GM19372 (cell line): ENCODE results near the gene C1orf115.
"Not testable (repeated sequence)": the region's sequence is repeated elsewhere in the genome, so short reads cannot be mapped to it uniquely, and the experiment has no call there.

Source experiments
- ATAC-seq: cut with Tn5 transposase; IDR thresholded peaks from one replicate; pipeline ENCODE4 v1.9.1; 2021; ENCODE audit warnings: mild to moderate bottlenecking, low read depth, moderate library complexity; ENCODE audit not compliant: unreplicated experiment

C1orf115 gene, protein sequence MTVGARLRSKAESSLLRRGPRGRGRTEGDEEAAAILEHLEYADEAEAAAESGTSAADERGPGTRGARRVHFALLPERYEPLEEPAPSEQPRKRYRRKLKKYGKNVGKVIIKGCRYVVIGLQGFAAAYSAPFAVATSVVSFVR

DNA sequence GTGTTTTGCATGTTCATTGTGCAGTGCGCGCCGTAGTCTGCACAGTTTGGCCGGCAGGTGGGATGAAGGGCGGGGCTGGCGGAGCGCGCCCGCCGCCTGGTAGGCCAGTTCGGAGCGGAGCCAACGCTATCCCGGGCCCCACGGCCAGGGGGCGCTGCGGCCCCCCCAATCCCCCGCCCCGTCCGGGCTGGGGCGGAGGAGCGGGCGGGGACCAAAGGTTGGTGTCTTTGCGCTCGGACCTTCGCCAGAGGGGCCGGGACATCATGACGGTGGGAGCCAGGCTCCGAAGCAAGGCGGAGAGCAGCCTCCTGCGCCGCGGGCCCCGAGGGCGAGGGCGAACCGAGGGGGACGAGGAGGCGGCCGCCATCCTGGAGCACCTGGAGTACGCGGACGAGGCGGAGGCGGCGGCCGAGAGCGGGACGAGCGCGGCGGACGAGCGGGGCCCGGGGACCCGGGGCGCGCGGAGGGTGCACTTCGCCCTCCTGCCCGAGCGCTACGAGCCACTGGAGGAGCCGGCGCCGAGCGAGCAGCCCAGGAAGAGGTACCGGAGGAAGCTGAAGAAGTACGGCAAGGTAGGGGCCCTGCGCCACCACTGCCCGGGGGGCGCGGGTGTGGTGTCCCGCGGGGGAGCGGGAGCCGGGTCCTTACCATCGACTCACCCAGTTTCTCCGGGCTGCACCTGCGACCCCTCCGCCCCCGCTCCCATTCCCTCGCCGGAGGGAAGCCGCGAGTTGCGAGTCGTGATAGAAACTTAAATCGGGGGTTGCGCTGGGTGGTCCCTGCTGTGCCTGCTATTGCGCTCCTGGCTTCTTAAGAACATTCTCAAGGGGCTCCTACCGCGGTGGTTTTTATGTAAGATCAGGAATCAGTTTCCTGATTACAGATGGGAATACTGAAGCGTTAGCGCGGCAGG lies at the start of gene C1orf115:
Gene C1orf115, plus strand, starts transcription at position 224 of the 913 bp plus-strand sequence. Its CDS starts 40 bp downstream, at position 264.
- peak; percentile 95 for ATAC-seq

GRCh38 chr1:220642285-220642684 lies 47.9 kb upstream of the C1orf115 start:
- no peak for ATAC-seq

GRCh38 chr1:220652995-220653394 lies 37.2 kb upstream of the C1orf115 start:
- no peak for ATAC-seq

GRCh38 chr1:220655509-220655908 lies 34.7 kb upstream of the C1orf115 start:
- peak; percentile 95 for ATAC-seq

GRCh38 chr1:220655961-220656740 lies 34.0 kb upstream of the C1orf115 start:
- ATAC-seq, result peak; percentile 16

DNA sequence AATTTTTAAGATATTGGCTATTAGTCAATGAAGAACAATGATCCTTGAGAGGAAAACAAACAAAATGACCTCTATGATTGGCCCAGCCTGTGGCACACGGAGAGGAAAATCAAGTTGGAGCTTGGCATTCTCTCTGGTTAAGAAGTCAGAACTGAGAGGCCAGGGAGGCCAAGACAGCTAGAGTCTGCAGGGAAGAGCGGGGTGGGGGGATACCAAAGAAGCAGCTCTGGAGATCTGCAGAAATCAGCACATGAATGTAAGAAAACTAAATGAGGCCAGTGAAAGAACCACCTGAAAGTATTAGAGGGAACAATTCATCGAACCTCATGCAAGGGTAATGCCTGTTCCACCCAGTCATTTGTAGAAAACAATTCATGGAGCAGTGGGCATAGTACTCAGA lies 23.8 kb upstream of the C1orf115 start:
- ATAC-seq, result no peak

- no peak for ATAC-seq
Observed at GRCh38 chr1:220669005-220669404, 21.2 kb upstream of the C1orf115 start.

GRCh38 chr1:220670365-220670764 lies 19.8 kb upstream of the C1orf115 start:
- no peak for ATAC-seq

DNA sequence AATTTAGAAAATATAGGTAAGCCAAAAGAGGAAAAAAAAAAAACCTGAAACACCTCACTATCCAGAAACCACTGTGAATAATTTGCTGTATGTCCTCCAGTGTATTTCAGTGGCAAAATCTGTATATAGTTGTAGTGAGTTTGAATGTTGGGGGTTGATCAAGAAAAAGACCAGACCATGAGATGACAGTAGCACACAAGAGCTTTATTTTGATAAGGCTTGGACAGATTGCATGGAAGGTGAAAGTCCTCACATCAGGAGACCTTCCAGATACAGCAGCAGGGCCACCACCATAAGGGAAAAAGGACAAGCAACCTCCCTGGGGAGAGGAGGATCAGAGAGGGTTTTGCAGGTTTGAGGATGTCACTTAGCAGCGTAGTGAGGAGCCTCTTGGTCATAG lies 16.2 kb upstream of the C1orf115 start:
- ATAC-seq, result no peak

- no peak for ATAC-seq
Observed at GRCh38 chr1:220677251-220677650, 12.9 kb upstream of the C1orf115 start.

GRCh38 chr1:220680085-220680687 lies 10.0 kb upstream of the C1orf115 start:
- ATAC-seq, result peak; percentile 95

DNA sequence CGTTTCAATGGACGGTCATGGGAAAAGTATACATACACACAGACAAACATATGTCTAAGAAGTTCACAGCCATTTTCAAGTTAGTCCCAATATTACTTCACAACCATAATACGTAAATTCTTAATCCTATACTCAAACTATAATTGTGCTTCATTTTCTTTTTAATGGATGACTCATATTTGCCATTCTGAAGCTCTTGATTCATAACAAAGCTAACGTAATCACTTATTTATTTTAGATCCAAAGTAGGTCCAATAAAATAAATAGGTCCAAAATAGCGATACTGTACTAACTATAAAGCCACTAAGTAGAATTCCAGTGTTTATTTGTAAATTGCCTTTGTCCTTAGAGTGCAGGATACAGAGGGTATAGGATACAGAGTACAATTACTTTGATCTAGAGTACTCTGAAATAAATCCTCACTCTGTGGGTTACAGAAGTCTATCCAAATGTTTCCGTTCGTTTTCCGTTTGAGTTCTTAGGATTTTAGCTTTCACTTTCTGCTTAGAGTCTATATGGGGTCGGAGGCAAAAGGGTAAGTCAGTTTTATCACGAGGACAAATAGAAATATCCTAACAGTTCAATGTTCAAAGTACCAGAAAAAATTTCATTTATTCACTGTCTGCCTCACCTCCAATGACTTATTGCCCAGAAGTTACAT lies 8.8 kb upstream of the C1orf115 start:
- ATAC-seq, result no peak

GRCh38 chr1:220682901-220683576 lies 7.1 kb upstream of the C1orf115 start:
- ATAC-seq, result no peak

DNA sequence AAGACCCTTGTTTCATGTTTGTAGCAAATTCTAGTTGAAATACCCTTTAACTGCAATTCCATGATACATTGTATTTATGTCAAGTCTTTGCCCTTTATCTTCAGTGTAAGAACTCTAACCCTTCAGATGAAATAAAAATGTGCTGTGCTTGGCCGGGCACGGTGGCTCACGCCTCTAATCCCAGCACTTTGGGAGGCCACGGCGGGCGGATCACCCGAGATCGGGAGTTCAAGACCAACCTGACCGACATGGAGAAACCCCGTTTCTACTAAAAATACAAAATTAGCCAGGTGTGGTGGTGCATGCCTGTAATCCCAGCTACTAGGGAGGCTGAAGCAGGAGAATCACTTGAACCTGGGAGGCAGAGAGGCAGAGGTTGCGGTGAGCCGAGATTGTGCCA lies 6.4 kb upstream of the C1orf115 start:
- ATAC-seq, result not testable (repeated sequence)

- no peak for ATAC-seq
Observed at GRCh38 chr1:220684890-220685289, 5.3 kb upstream of the C1orf115 start.

DNA sequence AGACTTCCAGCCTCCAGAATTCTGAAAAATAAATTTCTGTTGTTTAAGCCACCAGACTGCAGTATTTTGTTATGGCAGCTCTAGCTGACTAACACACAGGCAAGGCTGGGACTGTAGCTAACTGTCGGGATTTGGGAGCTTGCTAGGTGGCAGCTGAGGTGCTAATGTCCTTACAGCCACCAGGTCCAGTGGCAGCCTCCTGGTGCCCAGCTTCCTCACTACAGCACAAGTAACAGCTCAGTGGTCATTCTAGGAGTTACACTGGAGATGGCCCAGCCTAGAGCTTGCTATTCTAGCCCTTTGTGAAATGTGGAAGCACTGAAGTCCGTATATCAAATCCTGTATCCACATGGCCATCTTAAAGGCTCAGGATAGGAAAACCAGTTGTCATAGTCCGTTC lies 4.3 kb upstream of the C1orf115 start:
- ATAC-seq, result no peak

GRCh38 chr1:220687809-220688208 lies 2.4 kb upstream of the C1orf115 start:
- ATAC-seq, result no peak

DNA sequence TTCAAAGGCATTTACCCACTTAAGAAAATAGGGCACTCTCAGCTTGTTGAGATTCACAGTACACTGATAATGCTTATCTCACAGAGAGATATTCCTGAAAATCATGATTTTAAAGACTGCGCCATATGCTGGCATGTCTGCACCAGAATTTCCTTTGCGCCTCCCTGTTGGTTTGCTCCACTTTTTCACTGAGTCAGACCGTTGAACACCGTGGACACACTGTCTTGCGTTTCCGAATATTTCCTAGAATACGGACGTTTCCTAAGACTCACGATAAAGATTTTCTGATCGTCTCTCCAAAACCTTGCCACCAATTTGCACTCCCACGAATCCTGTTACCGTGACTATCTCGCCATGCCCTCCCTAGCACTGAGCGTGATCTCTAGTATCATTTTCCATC lies 497 bp upstream of the C1orf115 start:
- ATAC-seq, result no peak

DNA sequence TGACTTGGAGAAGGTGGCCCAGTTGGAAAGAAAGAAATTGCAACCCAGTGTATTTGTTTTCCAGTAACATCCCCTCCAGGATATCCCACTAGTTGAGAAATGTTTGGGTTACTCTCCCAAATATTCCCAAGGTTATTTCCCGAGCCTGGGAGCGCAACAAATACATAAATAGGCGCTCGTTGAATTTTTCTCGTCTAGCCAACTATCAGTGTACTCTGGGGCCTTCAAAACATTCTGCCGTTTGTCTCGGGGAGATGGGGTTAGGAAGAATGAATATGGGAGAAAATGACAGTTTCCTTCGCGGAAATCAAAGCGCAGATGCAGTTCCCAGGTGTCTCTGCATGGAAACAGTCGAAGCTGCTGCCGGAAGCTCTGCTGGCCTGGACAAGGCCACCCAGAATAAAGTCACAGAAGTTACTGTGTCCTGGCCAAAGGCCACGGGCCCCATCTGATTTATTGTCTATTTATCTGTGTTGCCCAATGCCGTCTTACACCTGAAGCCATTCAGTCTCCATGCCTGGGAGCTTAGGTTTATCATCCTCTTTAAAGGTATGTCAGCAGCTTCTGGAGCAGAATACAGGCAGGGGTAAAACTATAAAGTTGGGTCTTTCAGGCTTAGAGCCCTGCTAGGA lies 1.0 kb downstream of the C1orf115 start:
- ATAC-seq, result no peak
